Measurements from ENCODE around the gene ANAPC2.

ANAPC2 gene

GRCh38 chr9:137134191-137134590 is 54.2 kb downstream of the ANAPC2 start:
- Histone ChIP-seq H3K36me3 (replicated peaks; ENCODE audit: low read depth, low read length) (no peaks in the 10 kb centered on the region), H4K20me1 (ENCODE audit: insufficient read depth, low read length) (no peaks in the 10 kb centered on the region), H3K9me3 (ENCODE audit: insufficient read depth, low read length) (no peaks in the 10 kb centered on the region), H3K27me3 (ENCODE audit: low read depth, low read length) (no peaks in the 10 kb centered on the region), H3K27ac (ENCODE audit: low read length) (no peak overlapping the region), H3K4me3 (ENCODE audit: low read length) (no peak overlapping the region), H3K79me2 (ENCODE audit: low read length) (peaks cover 13% of the 10 kb centered on the region), H2AFZ (ENCODE audit: low read depth, low read length) (no peak overlapping the region), H3K4me1 (ENCODE audit: low read length) (peaks cover 5% of the 10 kb centered on the region; the same call in 1 of the 2 replicates), H3K9ac (ENCODE audit: low read length) (no peak overlapping the region), H3K4me2 (ENCODE audit: low read length) (no peak overlapping the region)
- TF ChIP-seq CTCF (IDR thresholded peaks at IDR 0.05; ENCODE audit: low read depth, low read length) (no peak), EZH2phosphoT487 (IDR thresholded peaks at IDR 0.05; ENCODE audit: low read depth) (no peak)

- TF ChIP-seq CTCF (IDR thresholded peaks at IDR 0.05; ENCODE audit: low read depth, low read length) (no peak), EZH2phosphoT487 (IDR thresholded peaks at IDR 0.05; ENCODE audit: low read depth) (no peak)
- H3K36me3 ChIP-seq (replicated peaks; ENCODE audit: low read depth, low read length) = no peaks in the 10 kb centered on the region
- H3K4me2 ChIP-seq (ENCODE audit: low read length) = peak overlapping the region; percentile 72
- 0 out of 2 replicates have a peak overlapping the region, but pooled peaks have one; percentile 1 for H2AFZ ChIP-seq (ENCODE audit: low read depth, low read length)
- peaks cover 43% of the 10 kb centered on the region for H3K79me2 ChIP-seq (ENCODE audit: low read length)
- no peaks in the 10 kb centered on the region for H3K9me3 ChIP-seq (ENCODE audit: insufficient read depth, low read length)
- H3K4me1 ChIP-seq (ENCODE audit: low read length) = peaks cover 11% of the 10 kb centered on the region
- H3K27me3 ChIP-seq (ENCODE audit: low read depth, low read length) = no peaks in the 10 kb centered on the region
- peak overlapping the region; percentile 88 for H3K9ac ChIP-seq (ENCODE audit: low read length)
- H3K27ac ChIP-seq (ENCODE audit: low read length) = peak overlapping the region; percentile 90
- H3K4me3 ChIP-seq (ENCODE audit: low read length) = peak overlapping the region; percentile 89
- H4K20me1 ChIP-seq (ENCODE audit: insufficient read depth, low read length) = no peaks in the 10 kb centered on the region
Measured at GRCh38 chr9:137130176-137130755, 58.1 kb downstream of the ANAPC2 start.

GRCh38 chr9:137129456-137130175 is 58.7 kb downstream of the ANAPC2 start:
- Histone ChIP-seq H3K27me3 (ENCODE audit: low read depth, low read length) (no peaks in the 10 kb centered on the region), H3K9me3 (ENCODE audit: insufficient read depth, low read length) (no peaks in the 10 kb centered on the region), H3K4me1 (ENCODE audit: low read length) (peaks cover 11% of the 10 kb centered on the region), H3K4me2 (ENCODE audit: low read length) (peak overlapping the region; percentile 98), H2AFZ (ENCODE audit: low read depth, low read length) (0 out of 2 replicates have a peak overlapping the region, but pooled peaks have one; percentile 1), H3K79me2 (ENCODE audit: low read length) (peaks cover 43% of the 10 kb centered on the region), H3K27ac (ENCODE audit: low read length) (peak overlapping the region; percentile 90), H3K4me3 (ENCODE audit: low read length) (peak overlapping the region; percentile 89), H4K20me1 (ENCODE audit: insufficient read depth, low read length) (no peaks in the 10 kb centered on the region), H3K9ac (ENCODE audit: low read length) (peak overlapping the region; percentile 88), H3K36me3 (replicated peaks; ENCODE audit: low read depth, low read length) (no peaks in the 10 kb centered on the region)
- TF ChIP-seq EZH2phosphoT487 (IDR thresholded peaks at IDR 0.05; ENCODE audit: low read depth) (no peak), CTCF (IDR thresholded peaks at IDR 0.05; ENCODE audit: low read depth, low read length) (no peak)

GRCh38 chr9:137128862-137129455 is 59.4 kb downstream of the ANAPC2 start:
- Histone ChIP-seq H3K27me3 (ENCODE audit: low read depth, low read length) (no peaks in the 10 kb centered on the region), H3K4me1 (ENCODE audit: low read length) (peaks cover 15% of the 10 kb centered on the region), H3K9ac (ENCODE audit: low read length) (peak overlapping the region; percentile 88), H3K9me3 (ENCODE audit: insufficient read depth, low read length) (no peaks in the 10 kb centered on the region), H4K20me1 (ENCODE audit: insufficient read depth, low read length) (no peaks in the 10 kb centered on the region), H3K27ac (ENCODE audit: low read length) (peak overlapping the region; percentile 90), H3K36me3 (replicated peaks; ENCODE audit: low read depth, low read length) (peaks cover 3% of the 10 kb centered on the region), H3K4me2 (ENCODE audit: low read length) (peak overlapping the region; percentile 98), H3K4me3 (ENCODE audit: low read length) (peak overlapping the region; percentile 89), H2AFZ (ENCODE audit: low read depth, low read length) (no peak overlapping the region), H3K79me2 (ENCODE audit: low read length) (peaks cover 49% of the 10 kb centered on the region)
- TF ChIP-seq CTCF (IDR thresholded peaks at IDR 0.05; ENCODE audit: low read depth, low read length) = no peak
- no peak for TF ChIP-seq EZH2phosphoT487 (IDR thresholded peaks at IDR 0.05; ENCODE audit: low read depth)

All from OCI-LY3 (cell line).